GM12873 (cell line): ENCODE measurements around the gene NUP35.

ENCODE experiments used
- TF ChIP-seq, protein P1 (sequence below): IDR thresholded peaks from 2 replicates; pipeline ENCODE4 v1.5.1; 2012; ENCODE audit warnings: low read depth, mild to moderate bottlenecking, moderate library complexity, low read length, control low read depth; ENCODE audit not compliant: insufficient read depth; ENCODE audit errors: missing control alignments

The NUP35 gene

DNA sequence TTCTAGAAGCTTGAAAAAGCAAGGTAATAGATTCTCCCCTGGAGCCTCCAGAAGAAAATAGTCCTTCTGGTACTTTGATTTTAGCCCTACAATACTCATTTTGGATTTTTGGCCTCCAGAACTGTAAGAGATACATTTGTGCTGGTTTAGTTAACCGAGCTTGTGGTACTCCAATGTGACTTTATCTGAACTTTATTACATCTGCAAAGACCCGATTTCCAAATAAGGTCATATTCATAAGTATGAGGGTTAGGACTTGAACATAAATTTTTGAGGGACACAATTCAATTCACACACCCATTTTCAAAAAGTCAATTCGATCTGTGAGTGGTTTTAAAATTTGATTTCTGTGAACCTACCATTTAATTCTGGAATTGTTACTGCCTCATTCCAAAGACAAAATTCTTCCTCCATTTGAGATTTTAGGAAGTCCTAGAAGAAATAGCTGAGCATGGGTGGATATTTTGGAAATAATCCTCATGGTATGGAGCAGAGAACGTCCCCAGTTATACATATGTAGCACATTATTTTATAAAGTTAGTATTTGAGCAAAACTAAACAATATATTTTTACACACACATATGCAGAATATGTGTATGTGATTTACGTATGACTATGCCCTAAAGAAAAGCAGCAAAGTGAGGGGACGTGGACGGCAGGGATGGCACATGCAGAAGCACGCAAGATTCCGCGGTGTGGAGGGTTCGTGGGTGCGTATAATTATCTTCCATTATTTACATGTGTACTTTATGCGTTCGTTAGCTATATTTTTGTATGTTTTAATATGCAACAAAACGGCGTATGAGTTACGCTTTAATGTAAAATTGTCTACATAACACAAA, 905 bp upstream of the NUP35 start:
- TF ChIP-seq, protein P1, sequence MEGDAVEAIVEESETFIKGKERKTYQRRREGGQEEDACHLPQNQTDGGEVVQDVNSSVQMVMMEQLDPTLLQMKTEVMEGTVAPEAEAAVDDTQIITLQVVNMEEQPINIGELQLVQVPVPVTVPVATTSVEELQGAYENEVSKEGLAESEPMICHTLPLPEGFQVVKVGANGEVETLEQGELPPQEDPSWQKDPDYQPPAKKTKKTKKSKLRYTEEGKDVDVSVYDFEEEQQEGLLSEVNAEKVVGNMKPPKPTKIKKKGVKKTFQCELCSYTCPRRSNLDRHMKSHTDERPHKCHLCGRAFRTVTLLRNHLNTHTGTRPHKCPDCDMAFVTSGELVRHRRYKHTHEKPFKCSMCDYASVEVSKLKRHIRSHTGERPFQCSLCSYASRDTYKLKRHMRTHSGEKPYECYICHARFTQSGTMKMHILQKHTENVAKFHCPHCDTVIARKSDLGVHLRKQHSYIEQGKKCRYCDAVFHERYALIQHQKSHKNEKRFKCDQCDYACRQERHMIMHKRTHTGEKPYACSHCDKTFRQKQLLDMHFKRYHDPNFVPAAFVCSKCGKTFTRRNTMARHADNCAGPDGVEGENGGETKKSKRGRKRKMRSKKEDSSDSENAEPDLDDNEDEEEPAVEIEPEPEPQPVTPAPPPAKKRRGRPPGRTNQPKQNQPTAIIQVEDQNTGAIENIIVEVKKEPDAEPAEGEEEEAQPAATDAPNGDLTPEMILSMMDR: no peak

DNA sequence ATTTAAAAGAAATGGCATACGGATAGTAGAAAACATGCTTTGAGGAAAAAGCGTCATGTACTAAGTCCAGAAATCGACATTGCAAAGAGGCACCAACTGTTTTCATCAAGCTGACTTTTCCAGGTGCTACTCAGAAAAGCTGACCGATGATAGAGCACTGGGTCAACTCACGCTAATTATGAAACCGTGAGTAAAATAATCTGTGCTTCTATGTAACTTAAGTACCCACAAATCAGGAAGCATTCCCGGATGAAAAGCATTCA, 353 bp upstream of the NUP35 start:
- TF ChIP-seq, protein P1: no peak

DNA sequence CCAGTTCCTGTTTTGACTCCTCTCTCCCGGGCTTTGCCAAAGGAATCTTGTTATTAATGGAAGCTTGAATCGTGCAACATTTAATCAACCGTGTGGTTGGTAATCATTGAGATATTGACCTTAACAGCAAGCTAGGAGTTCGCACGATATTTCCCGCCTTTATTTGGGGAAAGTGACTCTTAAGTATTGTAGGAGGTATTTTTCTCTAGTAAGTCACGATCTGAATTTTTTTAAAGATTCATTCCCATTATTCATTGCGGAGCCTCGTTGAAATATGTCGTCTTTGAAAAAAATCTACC, 663 bp downstream of the NUP35 start:
- TF ChIP-seq, protein P1: no peak

DNA sequence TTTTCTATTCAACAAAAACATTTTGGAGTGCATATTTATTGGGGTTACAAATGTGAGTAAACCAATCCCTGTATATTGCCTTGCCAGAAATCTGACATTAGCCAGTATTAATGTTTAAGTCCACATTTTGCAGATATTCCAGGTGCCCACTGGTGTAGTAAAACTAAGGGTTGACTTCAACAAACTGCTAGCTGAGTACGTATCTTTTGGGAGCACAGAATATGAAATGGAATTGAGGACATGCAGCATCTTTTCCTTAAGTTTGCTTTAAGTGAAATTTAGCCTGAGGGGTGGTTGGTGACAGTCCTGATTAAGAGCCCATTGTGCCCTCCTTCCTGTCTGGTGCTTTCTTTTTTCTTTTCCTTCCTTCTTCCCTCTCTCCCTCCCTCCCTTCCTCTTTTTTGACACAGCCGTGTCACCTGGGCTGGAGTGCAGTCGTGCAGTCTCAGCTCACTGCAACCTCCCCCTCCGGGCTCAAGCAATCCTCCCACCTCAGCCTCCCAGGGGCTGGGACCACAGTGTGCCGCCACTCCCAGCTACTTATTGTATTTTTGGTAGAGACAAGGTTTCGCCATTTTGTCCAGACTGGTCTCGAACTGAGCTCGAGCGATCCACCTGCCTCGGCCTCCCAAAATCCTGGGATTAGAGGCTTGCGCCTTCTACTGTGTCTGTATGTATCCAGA, 1.6 kb downstream of the NUP35 start:
- TF ChIP-seq, protein P1: no peak

DNA sequence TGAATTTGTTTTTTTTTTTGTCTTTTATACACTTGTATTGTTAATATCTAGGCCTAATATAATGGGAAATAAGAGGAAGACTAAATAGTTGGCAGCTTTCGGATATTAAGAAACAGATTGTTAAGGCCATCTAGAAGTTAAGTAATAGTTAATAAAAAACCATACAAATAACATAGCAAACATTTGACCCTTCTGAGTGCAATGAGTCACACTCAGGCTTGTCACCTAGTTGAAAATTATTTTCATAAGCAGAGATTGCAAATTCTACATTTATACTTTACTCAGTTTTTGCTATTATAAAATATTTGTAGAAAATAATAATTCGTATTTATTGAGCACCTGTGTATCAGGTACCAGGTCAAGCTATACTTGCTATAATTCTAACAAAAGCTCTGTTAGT, 2.4 kb downstream of the NUP35 start:
- TF ChIP-seq, protein P1: no peak

DNA sequence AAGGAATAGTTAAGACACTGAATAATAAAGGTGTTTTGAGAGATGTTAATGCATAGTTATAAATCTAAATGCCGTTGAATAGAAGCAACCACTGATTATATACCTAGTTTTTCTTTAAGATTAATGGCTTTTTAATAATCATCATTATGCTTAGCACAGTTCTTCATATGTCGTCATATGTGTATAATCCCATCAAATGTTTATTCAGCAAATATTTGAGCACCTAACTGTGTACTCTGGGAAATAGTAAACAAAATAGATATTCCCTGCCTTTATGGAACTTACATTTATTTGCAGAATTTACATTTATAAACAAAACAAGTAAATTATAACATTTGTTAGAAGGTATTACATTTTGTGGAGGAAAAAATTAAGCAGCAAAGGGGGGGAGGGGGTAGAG, 9.8 kb downstream of the NUP35 start:
- TF ChIP-seq, protein P1: no peak

DNA sequence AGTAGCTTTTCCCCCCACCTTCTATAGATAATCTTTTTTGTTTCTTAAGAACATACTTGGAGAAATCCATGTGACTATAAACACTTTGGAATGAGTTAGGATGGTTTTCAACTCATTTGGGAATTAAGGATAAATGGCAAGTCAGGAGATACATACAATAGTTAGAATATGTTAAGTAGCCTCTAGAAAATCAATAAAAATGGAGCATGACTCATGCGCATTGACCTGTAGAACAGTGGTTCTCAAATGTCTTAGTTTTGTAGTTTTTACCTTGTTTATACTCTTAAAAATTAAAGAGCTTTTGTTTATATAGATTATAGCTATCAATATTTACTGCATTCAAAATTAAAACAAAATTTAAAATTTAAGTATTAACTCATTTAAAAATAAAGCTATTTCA, 24.7 kb downstream of the NUP35 start:
- TF ChIP-seq, protein P1: no peak
